K562 (cell line): ENCODE data around the gene UBE2N. TPM values are rescaled to one million over a fixed set of nuclear protein-coding genes. Genes with fewer than 3 reads are reported as not detected.

Source experiments
- ATAC-seq: fragments of 200-7000 bp; cut with Tn5 transposase; 3 replicates; pipeline ENCODE4 v1.9.1; 2020; ENCODE audit warnings: moderate library complexity
- BruUV-seq: library from RNA; stranded (reverse); fragments of 400-500 nt; replicated peaks from 2 replicates; lab custom pipeline; 2021; lab: Mats Ljungman, UMichigan
- CTCF ChIA-PET: fragments of 300-600 bp; formaldehyde crosslinking; extraction: SDS; loops from one replicate; lab custom pipeline; 2021; ENCODE audit warnings: low intra/inter-chr PET ratio; lab: Yijun Ruan, JAX
- POLR2A ChIA-PET: fragments of 300-600, 350-650 bp; sonication (Branson Sonifier 250); formaldehyde crosslinking; extraction: SDS; loops from one replicate; lab custom pipeline; 2021; ENCODE audit warnings: antibody characterized with exemption, inconsistent platforms; lab: Yijun Ruan, JAX
- DNase-seq, 4 experiments: peaks; one replicate each; pipeline versions ENCODE4 v3.0.0 to v3.0.0-alpha.2; 2011 to 2018; ENCODE audit warnings: low spot score in 3 of 4, mixed read lengths in 3 of 4; ENCODE audit errors: extremely low read depth in 1 of 4
- FAIRE-seq: peaks from 2 replicates; lab custom pipeline; 2011; peaks lifted over from hg19 to GRCh38; lab: Jason Lieb, UNC
- H2AFZ ChIP-seq: 2 replicates; pipeline ENCODE4 v1.6.0; 2011; ENCODE audit warnings: low read depth, low read length, control low read depth, inconsistent platforms
- H3K27ac ChIP-seq: fragments of 200-600 bp; 3 replicates; pipeline ENCODE4 v1.8.0; 2011; ENCODE audit warnings: low read depth, mild to moderate bottlenecking, control low read depth, inconsistent platforms, low read length, moderate library complexity, mixed read lengths; ENCODE audit errors: extremely low read depth
- H3K27me3 ChIP-seq, 2 experiments: fragments of 300-600 bp in 1 of 2; 2 replicates in 1 of 2; 3 replicates in 1 of 2; pipeline versions ENCODE4 v1.6.0 to v1.8.0; 2011; ENCODE audit warnings: inconsistent platforms in 2 of 2, low read length in 2 of 2, mild to moderate bottlenecking in 1 of 2, mixed read lengths in 1 of 2, moderate library complexity in 1 of 2; ENCODE audit not compliant: control insufficient read depth in 2 of 2, insufficient read depth in 2 of 2
- H3K36me3 ChIP-seq: fragments of 300-600 bp; 3 replicates; pipeline ENCODE4 v1.8.0; 2011; ENCODE audit warnings: mild to moderate bottlenecking, low read length, inconsistent platforms; ENCODE audit not compliant: control insufficient read depth, insufficient read depth
- H3K4me1 ChIP-seq, 2 experiments: fragments of 200-600 bp in 1 of 2; replicated peaks in 1 of 2; 2 replicates in 1 of 2; 3 replicates in 1 of 2; pipeline versions ENCODE4 v1.5.1 to v1.8.0; 2011; ENCODE audit warnings: inconsistent platforms in 2 of 2, low read length in 2 of 2, mild to moderate bottlenecking in 1 of 2, mixed read lengths in 1 of 2, moderate library complexity in 1 of 2; ENCODE audit not compliant: control insufficient read depth in 2 of 2, insufficient read depth in 2 of 2
- H3K4me2 ChIP-seq: 2 replicates; pipeline ENCODE4 v1.6.1; 2011; ENCODE audit warnings: low read length, control low read depth, inconsistent platforms, mixed read lengths; ENCODE audit not compliant: insufficient read depth
- H3K4me3 ChIP-seq: fragments of 200-600 bp; sonication (generic), shearing (Covaris generic); 2 replicates; pipeline ENCODE4 v1.5.1; 2016; ENCODE audit warnings: control low read depth, inconsistent platforms
- H3K79me2 ChIP-seq: fragments of 200-600 bp; 3 replicates; pipeline ENCODE4 v1.8.0; 2011; ENCODE audit warnings: low read length, inconsistent platforms; ENCODE audit not compliant: control insufficient read depth, insufficient read depth
- H3K9ac ChIP-seq, 2 experiments: 2 replicates each; pipeline versions ENCODE4 v1.6.0 to v1.6.1; 2011; ENCODE audit warnings: low read depth in 2 of 2, low read length in 2 of 2, control low read depth in 1 of 2, inconsistent platforms in 1 of 2, mild to moderate bottlenecking in 1 of 2, mixed read lengths in 1 of 2; ENCODE audit not compliant: insufficient read depth in 1 of 2
- H3K9me1 ChIP-seq: one replicate; pipeline ENCODE4 v1.6.0; 2011; ENCODE audit warnings: inconsistent platforms, mild to moderate bottlenecking, low read length, moderate library complexity; ENCODE audit not compliant: control insufficient read depth, insufficient read depth
- H3K9me3 ChIP-seq: replicated peaks from 2 replicates; pipeline ENCODE4 v1.5.1; 2011; ENCODE audit warnings: low read depth, low read length, inconsistent platforms; ENCODE audit not compliant: control insufficient read depth, insufficient read depth
- H4K20me1 ChIP-seq: replicated peaks from 2 replicates; pipeline ENCODE4 v1.6.1; 2011; ENCODE audit warnings: low read length, inconsistent platforms, mixed read lengths; ENCODE audit not compliant: control insufficient read depth, insufficient read depth
- CC2D1A ChIP-seq: fragments of 450-650 bp; IDR thresholded peaks from 2 replicates; pipeline ENCODE4 v1.6.1; 2017; ENCODE audit warnings: mild to moderate bottlenecking
- CHAMP1 ChIP-seq: fragments of 450-650 bp; IDR thresholded peaks from 2 replicates; pipeline ENCODE4 v1.6.1; 2016; ENCODE audit warnings: mild to moderate bottlenecking
- CHCHD3 ChIP-seq: fragments of 250-450 bp; sonication (Bioruptor Pico); IDR thresholded peaks from 2 replicates; pipeline ENCODE4 v2.1.2; 2022; ENCODE audit warnings: mild to moderate bottlenecking
- GTF2A2 ChIP-seq: IDR thresholded peaks from 2 replicates; pipeline ENCODE4 v1.6.1; 2016; ENCODE audit warnings: mild to moderate bottlenecking, missing genetic modification characterization, missing compliant biosample characterization
- HDAC3 ChIP-seq: fragments of 450-650 bp; IDR thresholded peaks from 2 replicates; pipeline ENCODE4 v1.6.1; 2018; ENCODE audit warnings: borderline replicate concordance, mild to moderate bottlenecking, moderate library complexity; ENCODE audit not compliant: partially characterized antibody
- HNRNPK ChIP-seq: fragments of 200-400 bp; formaldehyde crosslinking; IDR thresholded peaks from one replicate; pipeline ENCODE4 v1.6.1; 2018; ENCODE audit warnings: mild to moderate bottlenecking, low read depth, low read length; ENCODE audit not compliant: poor library complexity, severe bottlenecking
- RAD21 ChIP-seq, 2 experiments: fragments of 250-450 bp in 1 of 2; fragments of 450-650 bp in 1 of 2; sonication (Bioruptor Pico) in 1 of 2; formaldehyde crosslinking in 1 of 2; IDR thresholded peaks in 1 of 2; conservative IDR thresholded peaks in 1 of 2; 2 replicates each; pipeline versions ENCODE4 v1.4.0 to v1.8.0; 2020 to 2022; ENCODE audit warnings: mild to moderate bottlenecking in 2 of 2, moderate library complexity in 1 of 2
- REST ChIP-seq, 2 experiments: fragments of 450-650 bp; formaldehyde crosslinking in 1 of 2; IDR thresholded peaks; 2 replicates each; pipeline versions ENCODE4 v1.4.0 to v1.6.1; 2014 to 2020; ENCODE audit warnings: mild to moderate bottlenecking in 2 of 2, borderline replicate concordance in 1 of 2, low read depth in 1 of 2
- TEAD2 ChIP-seq: fragments of 450-650 bp; IDR thresholded peaks from 2 replicates; pipeline ENCODE4 v1.6.1; 2016; ENCODE audit warnings: missing genetic modification characterization, control low read depth, missing compliant biosample characterization
- WGBS: fragments of 100-300 bp; shearing (Covaris generic); methylation state at CpG from one replicate; pipeline ENCODE4 v1.1.6; 2016; ENCODE audit warnings: low coverage, mixed read lengths; ENCODE audit not compliant: insufficient coverage; ENCODE audit errors: missing lambda C conversion rate; 5-methylcytosine and 5-hydroxymethylcytosine counted together
- in situ Hi-C: fragments of 300-500 bp; cut with MboI; formaldehyde crosslinking; loops from 4 replicates; pipeline ENCODE4 v1.15.0; 2018; ENCODE audit warnings: inconsistent platforms, mixed read lengths
- intact Hi-C: fragments of 100-400 bp; cut with micrococcal nuclease; formaldehyde crosslinking; loops from 2 replicates; pipeline ENCODE4 v1.14.2; 2022
- polyA plus RNA-seq, 8 experiments: library from polyadenylated mRNA; depleted of rRNA in 4 of 8; stranded (reverse) in 5 of 8; unstranded in 3 of 8; fragments of >200 nt; fragmentation: Nextera tagmentation in 2 of 8; fragmentation: Illumina TruSeq in 1 of 8; extraction: Ambion mirVana in 2 of 8; extraction: Trizol in 1 of 8; gene quantifications; 2 replicates each; pipeline versions ENCODE4 v1.2.1 to v1.2.3, GENCODE V29; 2011 to 2014; ENCODE audit warnings: inconsistent platforms in 1 of 8, missing spikeins in 1 of 8
- total RNA-seq, 7 experiments: library from RNA; depleted of rRNA in 6 of 7; stranded (reverse); fragments of >200 nt in 6 of 7; fragmentation: Illumina TruSeq in 2 of 7; extraction: Trizol in 2 of 7; gene quantifications; 2 replicates each; pipeline versions ENCODE4 v1.2.1 to v1.2.3, GENCODE V29; 2011 to 2021; ENCODE audit warnings: low replicate concordance in 1 of 7

Gene UBE2N
- total and polyA plus RNA-seq, 9 of the 15 experiments (the other 6 are each of a cell fraction or from before 2014, with no cell fraction given), result 189 to 826 (median 260) TPM

- no peak overlapping the region for H3K4me2 ChIP-seq
- H3K4me1 ChIP-seq, result peaks cover 3 to 14% of the 10 kb centered on the region in 2 experiments; a peak in 2 of 5 replicates
- no peak overlapping the region for H3K9ac ChIP-seq
- H3K9me1 ChIP-seq, result no peaks in the 10 kb centered on the region
- no peaks in the 10 kb centered on the region for H3K9me3 ChIP-seq
- H3K27ac ChIP-seq, result no peak overlapping the region
- intact Hi-C loops, result loop anchor here (5.0 to 10.0 kb wide), 4 partner anchors 392 to 685 kb away; no protein-coding TSS in a partner anchor
- WGBS, result 4% methylated on average over 1 of the region's 1 CpG
- ATAC-seq (peak; percentile 77), FAIRE-seq (peak; percentile 70), DNase-seq (peak; percentile 34 to 53 (median 46))
- H3K27me3 ChIP-seq, result no peaks in the 10 kb centered on the region
- H2AFZ ChIP-seq, result no peak overlapping the region
- peaks cover 98% of the 10 kb centered on the region for H3K79me2 ChIP-seq
- H3K36me3 ChIP-seq, result peaks cover 8% of the 10 kb centered on the region; the same call in 2 of the 3 replicates
- CTCF ChIA-PET, result interaction anchor here (0.6 to 2.6 kb wide), 9 partner anchors 324 to 726 kb away, joined by 3 to 11 read pairs (median 3); no protein-coding TSS in a partner anchor
- peaks cover 22% of the 10 kb centered on the region for H4K20me1 ChIP-seq
- in situ Hi-C loops, result loop anchor here (10.0 to 25.0 kb wide), 3 partner anchors 432 to 685 kb away; no protein-coding TSS in a partner anchor
- POLR2A ChIA-PET, result interaction anchor here (0.6 to 2.5 kb wide), 9 partner anchors 9 to 432 kb away, joined by 3 to 7 read pairs (median 4); no protein-coding TSS in a partner anchor
- H3K4me3 ChIP-seq, result no peak overlapping the region
- no TSS peak for BruUV-seq
- TF ChIP-seq TEAD2 (tag) (no peak), GTF2A2 (tag) (no peak), RAD21 (CRISPR knock-in tag; conservative IDR thresholded peaks at IDR 0.05 in 1 of 2, IDR thresholded peaks at IDR 0.05 in 1 of 2) (peak; percentile 65 to 77), CHCHD3 (CRISPR knock-in tag) (no peak), HNRNPK (no peak), REST (IDR thresholded peaks at IDR 0.05; ENCODE audit: borderline replicate concordance) (peak; percentile 62; the same call in 1 of the 2 replicates), REST (CRISPR knock-in tag; IDR thresholded peaks at IDR 0.05; ENCODE audit: low read depth) (no peak), HDAC3 (peak; percentile 12), CC2D1A (no peak), CHAMP1 (peak; percentile 27; the same call in 1 of the 2 replicates)
These were observed 22.2 kb downstream of the UBE2N start for GRCh38 chr12:93419388-93420034.
